ENCODE data around the gene DBF4B.
"Not testable (repeated sequence)": the region's sequence is repeated elsewhere in the genome, so short reads cannot be mapped to it uniquely, and the experiment has no call there.

Gene DBF4B

GRCh38 chr17:44708401-44709263, at the start of gene DBF4B:
TSS of gene DBF4B (plus strand) at chr17:44708665. CDS start at chr17:44708821, 156 bp downstream.
- DNase-seq = peak; percentile 97

- no peak for DNase-seq
Measured at GRCh38 chr17:44661835-44662234, 46.6 kb upstream of the DBF4B start.

- DNase-seq = no peak
Measured at GRCh38 chr17:44663095-44663494, 45.4 kb upstream of the DBF4B start.

GRCh38 chr17:44664867-44665266, 43.6 kb upstream of the DBF4B start:
- no peak for DNase-seq

GRCh38 chr17:44666006-44666405, 42.5 kb upstream of the DBF4B start:
- DNase-seq = no peak

GRCh38 chr17:44672479-44673093, 35.9 kb upstream of the DBF4B start:
- peak; percentile 29 for DNase-seq

- DNase-seq = no peak
Measured at GRCh38 chr17:44673893-44674292, 34.6 kb upstream of the DBF4B start.

GRCh38 chr17:44677136-44677535, 31.3 kb upstream of the DBF4B start:
- no peak for DNase-seq

- DNase-seq = not testable (repeated sequence)
Measured at GRCh38 chr17:44683303-44683702, 25.2 kb upstream of the DBF4B start.

- DNase-seq = no peak
Measured at GRCh38 chr17:44687756-44688155, 20.7 kb upstream of the DBF4B start.

GRCh38 chr17:44688200-44688599, 20.3 kb upstream of the DBF4B start:
- no peak for DNase-seq

GRCh38 chr17:44688675-44689476, 19.6 kb upstream of the DBF4B start:
- peak; percentile 10 for DNase-seq

GRCh38 chr17:44689477-44690217, 18.8 kb upstream of the DBF4B start, which contains the start of gene CCDC43:
TSS of gene CCDC43 (minus strand) at chr17:44689776. CDS start at chr17:44689753, 23 bp downstream.
- peak; percentile 97 for DNase-seq

- peak; percentile 71 for DNase-seq
Measured at GRCh38 chr17:44690746-44691306, 17.6 kb upstream of the DBF4B start.

GRCh38 chr17:44693609-44694008, 14.9 kb upstream of the DBF4B start:
- DNase-seq = no peak

- not testable (repeated sequence) for DNase-seq
Measured at GRCh38 chr17:44700288-44700687, 8.2 kb upstream of the DBF4B start.

- DNase-seq = peak; percentile 16
Measured at GRCh38 chr17:44707755-44708400, 587 bp upstream of the DBF4B start.

- DNase-seq = no peak
Measured at GRCh38 chr17:44719444-44719843, 11.0 kb downstream of the DBF4B start.

GRCh38 chr17:44722254-44722653, 13.8 kb downstream of the DBF4B start:
- no peak for DNase-seq

- DNase-seq = not testable (repeated sequence)
Measured at GRCh38 chr17:44726121-44726520, 17.7 kb downstream of the DBF4B start.

- peak; percentile 45 for DNase-seq
Measured at GRCh38 chr17:44733753-44734152, 25.3 kb downstream of the DBF4B start.

- no peak for DNase-seq
Measured at GRCh38 chr17:44734272-44734671, 25.8 kb downstream of the DBF4B start.
